Measurements from ENCODE around the gene TMC7.

The TMC7 gene

DNA sequence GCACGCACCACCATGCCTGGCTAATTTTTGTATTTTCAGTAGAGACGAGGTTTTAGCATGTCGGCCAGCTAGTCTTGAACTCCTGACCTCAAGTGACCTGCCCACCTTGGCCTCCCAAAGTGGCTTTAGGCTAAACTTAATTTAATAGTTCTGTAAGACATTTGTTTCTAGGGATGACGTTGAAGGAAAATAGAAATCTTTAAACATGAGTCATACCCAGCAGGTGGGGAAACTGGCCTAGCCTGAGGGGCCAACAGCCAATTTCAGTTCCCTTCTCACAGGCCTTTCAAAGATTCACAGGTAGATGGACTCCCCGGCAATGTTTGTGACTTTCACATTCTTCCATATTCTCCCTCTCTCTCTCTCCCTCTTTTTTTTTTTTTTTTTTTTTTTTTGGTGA is 111.9 kb downstream of the TMC7 start:
- TF ChIP-seq, protein P1, sequence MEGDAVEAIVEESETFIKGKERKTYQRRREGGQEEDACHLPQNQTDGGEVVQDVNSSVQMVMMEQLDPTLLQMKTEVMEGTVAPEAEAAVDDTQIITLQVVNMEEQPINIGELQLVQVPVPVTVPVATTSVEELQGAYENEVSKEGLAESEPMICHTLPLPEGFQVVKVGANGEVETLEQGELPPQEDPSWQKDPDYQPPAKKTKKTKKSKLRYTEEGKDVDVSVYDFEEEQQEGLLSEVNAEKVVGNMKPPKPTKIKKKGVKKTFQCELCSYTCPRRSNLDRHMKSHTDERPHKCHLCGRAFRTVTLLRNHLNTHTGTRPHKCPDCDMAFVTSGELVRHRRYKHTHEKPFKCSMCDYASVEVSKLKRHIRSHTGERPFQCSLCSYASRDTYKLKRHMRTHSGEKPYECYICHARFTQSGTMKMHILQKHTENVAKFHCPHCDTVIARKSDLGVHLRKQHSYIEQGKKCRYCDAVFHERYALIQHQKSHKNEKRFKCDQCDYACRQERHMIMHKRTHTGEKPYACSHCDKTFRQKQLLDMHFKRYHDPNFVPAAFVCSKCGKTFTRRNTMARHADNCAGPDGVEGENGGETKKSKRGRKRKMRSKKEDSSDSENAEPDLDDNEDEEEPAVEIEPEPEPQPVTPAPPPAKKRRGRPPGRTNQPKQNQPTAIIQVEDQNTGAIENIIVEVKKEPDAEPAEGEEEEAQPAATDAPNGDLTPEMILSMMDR (conservative IDR thresholded peaks at IDR 0.05; ENCODE audit: control insufficient read depth, insufficient read depth, low read depth, low read length) = no peak
- no peak overlapping the region for H3K4me3 ChIP-seq (ENCODE audit: control insufficient read depth, low read depth, low read length)
- DNase-seq (ENCODE audit: low read depth) = no peak

DNA sequence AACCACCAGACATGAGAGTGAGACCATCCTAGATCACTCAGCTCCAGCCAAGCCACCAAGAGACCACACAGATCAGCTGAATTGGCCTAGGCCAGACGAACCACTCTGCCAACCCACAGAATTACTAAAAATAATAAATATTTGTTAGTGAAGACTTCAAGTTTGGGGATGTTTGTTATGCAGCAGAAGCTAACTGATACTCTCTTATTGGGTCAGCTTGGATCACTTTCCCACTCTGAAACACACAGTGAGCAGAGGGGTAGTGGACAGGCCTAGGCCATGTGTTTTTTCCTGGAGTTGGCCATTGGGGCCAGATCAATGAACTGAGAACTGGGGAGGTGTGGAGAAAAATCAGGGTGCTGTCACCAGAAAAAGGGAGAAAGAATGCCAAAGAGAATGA is 114.4 kb downstream of the TMC7 start:
- TF ChIP-seq, protein P1 (conservative IDR thresholded peaks at IDR 0.05; ENCODE audit: control insufficient read depth, insufficient read depth, low read depth, low read length) = no peak
- H3K4me3 ChIP-seq (ENCODE audit: control insufficient read depth, low read depth, low read length) = no peak overlapping the region
- DNase-seq (ENCODE audit: low read depth) = no peak

DNA sequence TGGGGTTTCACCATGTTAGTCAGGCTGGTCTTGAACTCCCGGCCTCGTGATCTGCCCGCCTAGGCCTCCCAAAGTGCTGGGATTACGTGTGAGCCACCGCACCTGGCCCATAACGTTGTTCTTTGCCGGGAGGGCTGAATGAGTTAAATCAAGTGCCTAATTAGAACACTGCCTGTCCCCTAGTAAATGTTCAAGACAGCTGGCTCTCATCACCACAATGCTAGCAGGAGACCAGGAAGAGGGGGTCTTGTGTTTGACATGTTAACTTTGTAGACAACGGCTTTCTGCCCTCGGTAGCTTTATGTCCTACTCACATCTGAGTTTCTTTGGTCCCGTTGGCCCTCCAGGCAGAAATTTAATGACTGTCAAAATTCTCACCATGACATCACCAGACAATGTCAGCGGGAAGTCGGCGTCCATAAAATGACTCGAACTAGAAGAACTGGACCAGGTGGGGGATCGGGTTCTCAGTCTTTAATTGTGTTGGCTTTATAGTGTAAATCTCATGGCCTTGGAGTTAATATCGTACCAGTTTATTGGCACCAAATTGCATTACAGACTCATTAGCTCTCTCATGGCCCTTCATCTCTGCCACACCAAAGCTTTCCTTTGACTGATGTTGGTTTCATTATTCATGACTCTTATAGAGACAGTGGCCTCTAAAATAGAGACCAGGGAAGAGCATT is 118.6 kb downstream of the TMC7 start:
- DNase-seq (ENCODE audit: low read depth) = no peak

DNA sequence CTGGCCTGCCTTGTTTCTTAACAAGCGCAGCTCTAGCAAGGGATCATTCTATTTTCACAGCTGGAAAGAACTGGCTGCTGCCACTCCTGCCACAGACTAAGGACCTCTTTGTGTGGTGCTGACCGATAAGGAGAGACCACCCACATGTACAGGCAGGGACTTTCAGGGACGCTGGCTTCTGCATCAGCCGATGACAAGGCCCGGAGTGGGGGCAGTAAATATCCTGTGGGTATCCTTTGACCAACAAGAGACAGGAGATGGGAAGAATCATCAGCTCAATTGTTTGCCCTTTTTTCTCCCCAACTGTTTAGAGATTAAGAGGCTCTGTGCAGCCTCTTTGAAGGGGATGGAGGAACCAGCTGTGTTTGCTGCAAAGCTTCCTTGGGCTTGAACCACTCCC is 120.9 kb downstream of the TMC7 start:
- TF ChIP-seq, protein P1 (conservative IDR thresholded peaks at IDR 0.05; ENCODE audit: control insufficient read depth, insufficient read depth, low read depth, low read length) = no peak
- no peak for DNase-seq (ENCODE audit: low read depth)
- H3K4me3 ChIP-seq (ENCODE audit: control insufficient read depth, low read depth, low read length) = no peak overlapping the region

More for the DNA sequence above, 118.6 kb downstream of the TMC7 start:
- TF ChIP-seq, protein P1 (conservative IDR thresholded peaks at IDR 0.05; ENCODE audit: control insufficient read depth, insufficient read depth, low read depth, low read length) = no peak
- no peak overlapping the region for H3K4me3 ChIP-seq (ENCODE audit: control insufficient read depth, low read depth, low read length)

DNA sequence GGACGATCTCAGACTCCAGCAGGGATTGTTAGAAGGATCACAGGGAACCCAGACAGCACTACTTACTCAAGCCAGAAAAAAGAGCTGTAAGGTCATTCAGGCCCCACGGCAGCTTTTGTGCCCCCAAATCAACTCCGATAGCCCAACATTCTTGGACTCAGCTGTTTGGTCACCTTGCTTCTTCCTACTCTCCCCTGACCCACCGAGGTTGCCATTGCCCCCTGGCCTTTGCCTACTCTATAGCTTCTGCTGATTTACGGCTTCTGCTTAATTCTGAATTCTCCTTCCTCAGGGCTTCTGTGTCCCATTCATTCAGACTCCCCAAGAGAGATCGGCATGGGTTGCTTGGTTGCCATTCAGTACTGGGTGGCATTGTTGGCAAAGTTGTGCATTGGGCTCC is 121.4 kb downstream of the TMC7 start:
- TF ChIP-seq, protein P1 (conservative IDR thresholded peaks at IDR 0.05; ENCODE audit: control insufficient read depth, insufficient read depth, low read depth, low read length) = no peak
- no peak overlapping the region for H3K4me3 ChIP-seq (ENCODE audit: control insufficient read depth, low read depth, low read length)
- DNase-seq (ENCODE audit: low read depth) = no peak

DNA sequence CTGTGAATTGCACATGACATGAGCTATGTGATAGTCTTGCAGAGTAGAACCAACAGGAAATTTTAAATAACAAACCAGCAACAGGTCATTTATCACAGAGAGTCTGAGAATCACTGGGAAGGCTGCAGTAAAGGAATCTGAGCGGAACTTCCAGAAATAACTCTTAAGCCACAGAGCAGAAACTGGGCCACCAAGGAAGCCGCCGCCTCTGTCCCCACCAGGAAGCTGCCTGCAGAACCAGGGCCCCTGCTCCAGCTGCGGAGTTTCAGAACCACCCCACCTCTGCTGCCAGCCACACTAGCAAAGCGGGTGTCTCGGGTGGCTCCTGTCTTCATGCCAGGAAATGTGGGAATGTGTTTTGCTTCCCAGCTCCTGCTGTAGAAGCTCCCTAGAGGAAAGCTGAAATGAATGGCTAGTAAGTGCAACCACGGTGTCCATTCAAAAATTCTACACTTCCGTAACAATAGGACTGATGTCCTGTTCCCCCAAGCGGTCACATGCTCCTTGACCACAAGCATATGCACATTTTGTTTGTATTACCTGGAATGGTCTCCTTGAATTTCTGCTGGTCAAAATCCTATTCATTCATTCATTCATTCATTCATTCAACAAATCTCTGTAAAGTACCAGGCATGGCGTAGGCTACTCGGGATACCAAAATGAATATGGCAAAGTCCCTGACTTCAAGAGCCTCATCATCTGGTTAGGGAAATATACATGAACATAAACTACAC is 122.3 kb downstream of the TMC7 start:
- no peak overlapping the region for H3K4me3 ChIP-seq (ENCODE audit: control insufficient read depth, low read depth, low read length)
- TF ChIP-seq, protein P1 (conservative IDR thresholded peaks at IDR 0.05; ENCODE audit: control insufficient read depth, insufficient read depth, low read depth, low read length) = no peak
- no peak for DNase-seq (ENCODE audit: low read depth)
